ENCODE data around the gene RLF. TPM values are rescaled to one million over a fixed set of nuclear protein-coding genes. Genes with fewer than 3 reads are reported as not detected.
A peak's percentile ranks its signal among the peaks of the same experiment; 100 is the strongest.

Gene RLF
- total and polyA plus RNA-seq, 9 of the 15 experiments (the other 6 are each of a cell fraction or from before 2014, with no cell fraction given): 3.6 to 35.0 (median 21.2) TPM

DNA sequence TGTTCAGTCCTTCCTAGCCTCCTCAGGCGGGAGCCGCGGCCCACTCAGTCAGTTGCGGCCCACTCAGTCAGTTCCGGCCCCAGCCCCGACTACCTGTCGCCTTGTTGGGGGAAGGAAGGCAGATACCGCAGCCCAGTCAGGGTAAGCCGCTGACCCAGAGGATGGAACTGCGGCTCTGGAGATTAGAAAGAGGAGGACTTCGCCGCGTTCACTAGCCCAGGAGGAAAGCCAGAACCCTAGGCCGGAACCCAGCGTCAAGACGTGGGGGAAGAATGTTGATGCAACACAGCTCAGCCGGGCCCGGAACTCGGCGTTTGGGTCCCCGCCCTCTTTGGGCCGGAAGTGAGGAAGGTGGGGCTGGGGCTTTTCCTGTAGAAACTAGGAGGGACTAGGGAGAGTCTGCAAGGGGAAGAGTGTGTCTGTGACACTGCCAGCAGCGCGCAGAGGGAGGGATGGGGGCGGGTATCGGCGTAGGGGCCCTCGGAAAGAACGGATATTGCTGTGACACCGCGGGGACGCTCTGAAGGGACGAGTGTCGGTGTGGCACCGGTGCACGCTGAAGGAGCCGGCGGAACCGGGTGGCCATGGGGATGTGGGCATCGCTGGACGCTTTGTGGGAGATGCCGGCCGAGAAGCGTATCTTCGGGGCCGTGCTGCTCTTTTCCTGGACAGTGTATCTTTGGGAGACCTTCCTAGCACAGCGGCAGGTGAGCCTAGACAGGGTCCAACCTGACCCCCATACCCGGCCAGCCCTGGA lies 96.7 kb downstream of the RLF start, which contains the start of gene ZMPSTE24 (continued):
- TF ChIP-seq, protein P1, sequence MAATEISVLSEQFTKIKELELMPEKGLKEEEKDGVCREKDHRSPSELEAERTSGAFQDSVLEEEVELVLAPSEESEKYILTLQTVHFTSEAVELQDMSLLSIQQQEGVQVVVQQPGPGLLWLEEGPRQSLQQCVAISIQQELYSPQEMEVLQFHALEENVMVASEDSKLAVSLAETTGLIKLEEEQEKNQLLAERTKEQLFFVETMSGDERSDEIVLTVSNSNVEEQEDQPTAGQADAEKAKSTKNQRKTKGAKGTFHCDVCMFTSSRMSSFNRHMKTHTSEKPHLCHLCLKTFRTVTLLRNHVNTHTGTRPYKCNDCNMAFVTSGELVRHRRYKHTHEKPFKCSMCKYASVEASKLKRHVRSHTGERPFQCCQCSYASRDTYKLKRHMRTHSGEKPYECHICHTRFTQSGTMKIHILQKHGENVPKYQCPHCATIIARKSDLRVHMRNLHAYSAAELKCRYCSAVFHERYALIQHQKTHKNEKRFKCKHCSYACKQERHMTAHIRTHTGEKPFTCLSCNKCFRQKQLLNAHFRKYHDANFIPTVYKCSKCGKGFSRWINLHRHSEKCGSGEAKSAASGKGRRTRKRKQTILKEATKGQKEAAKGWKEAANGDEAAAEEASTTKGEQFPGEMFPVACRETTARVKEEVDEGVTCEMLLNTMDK (IDR thresholded peaks at IDR 0.05; ENCODE audit: borderline replicate concordance, insufficient read depth, low read depth, low read length, poor library complexity, severe bottlenecking): no peak
- no peak for TF ChIP-seq STAT5A (IDR thresholded peaks at IDR 0.05; ENCODE audit: borderline replicate concordance, low read length)
- TF ChIP-seq PHF8 (IDR thresholded peaks at IDR 0.05; ENCODE audit: borderline replicate concordance, low read length): peak; percentile 100
- no peak for TF ChIP-seq ZNF384 (IDR thresholded peaks at IDR 0.05; ENCODE audit: low read depth, low read length)
- no peak for TF ChIP-seq ILF3 (IDR thresholded peaks at IDR 0.05; ENCODE audit: borderline replicate concordance)
- TF ChIP-seq YBX1 (IDR thresholded peaks at IDR 0.05): no peak
- TF ChIP-seq, protein P2, sequence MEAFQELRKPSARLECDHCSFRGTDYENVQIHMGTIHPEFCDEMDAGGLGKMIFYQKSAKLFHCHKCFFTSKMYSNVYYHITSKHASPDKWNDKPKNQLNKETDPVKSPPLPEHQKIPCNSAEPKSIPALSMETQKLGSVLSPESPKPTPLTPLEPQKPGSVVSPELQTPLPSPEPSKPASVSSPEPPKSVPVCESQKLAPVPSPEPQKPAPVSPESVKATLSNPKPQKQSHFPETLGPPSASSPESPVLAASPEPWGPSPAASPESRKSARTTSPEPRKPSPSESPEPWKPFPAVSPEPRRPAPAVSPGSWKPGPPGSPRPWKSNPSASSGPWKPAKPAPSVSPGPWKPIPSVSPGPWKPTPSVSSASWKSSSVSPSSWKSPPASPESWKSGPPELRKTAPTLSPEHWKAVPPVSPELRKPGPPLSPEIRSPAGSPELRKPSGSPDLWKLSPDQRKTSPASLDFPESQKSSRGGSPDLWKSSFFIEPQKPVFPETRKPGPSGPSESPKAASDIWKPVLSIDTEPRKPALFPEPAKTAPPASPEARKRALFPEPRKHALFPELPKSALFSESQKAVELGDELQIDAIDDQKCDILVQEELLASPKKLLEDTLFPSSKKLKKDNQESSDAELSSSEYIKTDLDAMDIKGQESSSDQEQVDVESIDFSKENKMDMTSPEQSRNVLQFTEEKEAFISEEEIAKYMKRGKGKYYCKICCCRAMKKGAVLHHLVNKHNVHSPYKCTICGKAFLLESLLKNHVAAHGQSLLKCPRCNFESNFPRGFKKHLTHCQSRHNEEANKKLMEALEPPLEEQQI (IDR thresholded peaks at IDR 0.05): peak; percentile 89
- no peak for TF ChIP-seq TSHZ1 (CRISPR knock-in tag; IDR thresholded peaks at IDR 0.05)
- TF ChIP-seq, protein P3, sequence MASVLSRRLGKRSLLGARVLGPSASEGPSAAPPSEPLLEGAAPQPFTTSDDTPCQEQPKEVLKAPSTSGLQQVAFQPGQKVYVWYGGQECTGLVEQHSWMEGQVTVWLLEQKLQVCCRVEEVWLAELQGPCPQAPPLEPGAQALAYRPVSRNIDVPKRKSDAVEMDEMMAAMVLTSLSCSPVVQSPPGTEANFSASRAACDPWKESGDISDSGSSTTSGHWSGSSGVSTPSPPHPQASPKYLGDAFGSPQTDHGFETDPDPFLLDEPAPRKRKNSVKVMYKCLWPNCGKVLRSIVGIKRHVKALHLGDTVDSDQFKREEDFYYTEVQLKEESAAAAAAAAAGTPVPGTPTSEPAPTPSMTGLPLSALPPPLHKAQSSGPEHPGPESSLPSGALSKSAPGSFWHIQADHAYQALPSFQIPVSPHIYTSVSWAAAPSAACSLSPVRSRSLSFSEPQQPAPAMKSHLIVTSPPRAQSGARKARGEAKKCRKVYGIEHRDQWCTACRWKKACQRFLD (CRISPR knock-in tag; IDR thresholded peaks at IDR 0.05): peak; percentile 97
- TF ChIP-seq SMC3 (conservative IDR thresholded peaks at IDR 0.05; ENCODE audit: insufficient read depth, low read depth, low read length): 0 out of 2 replicates have a peak, but pooled peaks have one; percentile 17
- TF ChIP-seq NR0B1 (IDR thresholded peaks at IDR 0.05; ENCODE audit: partially characterized antibody): no peak
- no peak for TF ChIP-seq ESRRB (CRISPR knock-in tag; IDR thresholded peaks at IDR 0.05; ENCODE audit: borderline replicate concordance)
- peak; percentile 44; the same call in 1 of the 2 replicates for TF ChIP-seq CHD2 (IDR thresholded peaks at IDR 0.05; ENCODE audit: low read depth, low read length)
- no peak for TF ChIP-seq COPS2 (conservative IDR thresholded peaks at IDR 0.05)
